ENCODE measurements around the gene MYO7A.

MYO7A gene

DNA sequence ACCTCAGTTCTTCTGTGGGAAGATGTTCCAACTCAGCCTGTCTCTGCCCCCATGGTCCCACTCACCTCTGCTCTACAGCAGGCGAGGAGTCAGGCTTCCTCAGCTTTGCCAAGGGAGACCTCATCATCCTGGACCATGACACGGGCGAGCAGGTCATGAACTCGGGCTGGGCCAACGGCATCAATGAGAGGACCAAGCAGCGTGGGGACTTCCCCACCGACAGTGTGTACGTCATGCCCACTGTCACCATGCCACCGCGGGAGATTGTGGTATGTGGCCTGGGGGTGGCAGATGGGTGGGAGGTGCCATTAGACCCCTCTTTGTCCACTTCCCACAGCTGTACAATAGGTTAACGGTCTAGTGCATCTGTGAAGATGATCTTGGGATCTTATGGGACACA lies 73.3 kb downstream of the MYO7A start:
- Histone ChIP-seq H3K27ac (ENCODE audit: low read depth, low read length, poor library complexity, severe bottlenecking) (no peak overlapping the region), H2AFZ (ENCODE audit: low read length) (no peak overlapping the region), H3K4me3 (ENCODE audit: low read depth, low read length, poor library complexity, severe bottlenecking) (no peak overlapping the region), H3K36me3 (ENCODE audit: insufficient read depth, low read length) (no peaks in the 10 kb centered on the region), H3K27me3 (ENCODE audit: insufficient read depth, low read length) (no peaks in the 10 kb centered on the region), H3K9me3 (ENCODE audit: low read length) (no peaks in the 10 kb centered on the region), H4K20me1 (ENCODE audit: insufficient read depth, low read length) (no peaks in the 10 kb centered on the region), H3K9me2 (ENCODE audit: low read depth, low read length) (no peaks in the 10 kb centered on the region), H3K9ac (ENCODE audit: low read length) (no peak overlapping the region), H3K79me2 (ENCODE audit: insufficient read depth, low read length) (no peaks in the 10 kb centered on the region), H3K4me1 (ENCODE audit: insufficient read depth, low read length, severe bottlenecking) (no peaks in the 10 kb centered on the region), H3F3A (ENCODE audit: insufficient read depth, low read length) (no peaks in the 10 kb centered on the region), H3K4me2 (ENCODE audit: low read length) (no peak overlapping the region)
- no peak for TF ChIP-seq EZH2 (IDR thresholded peaks at IDR 0.05; ENCODE audit: borderline replicate concordance, low read length)
- TF ChIP-seq, protein P1, sequence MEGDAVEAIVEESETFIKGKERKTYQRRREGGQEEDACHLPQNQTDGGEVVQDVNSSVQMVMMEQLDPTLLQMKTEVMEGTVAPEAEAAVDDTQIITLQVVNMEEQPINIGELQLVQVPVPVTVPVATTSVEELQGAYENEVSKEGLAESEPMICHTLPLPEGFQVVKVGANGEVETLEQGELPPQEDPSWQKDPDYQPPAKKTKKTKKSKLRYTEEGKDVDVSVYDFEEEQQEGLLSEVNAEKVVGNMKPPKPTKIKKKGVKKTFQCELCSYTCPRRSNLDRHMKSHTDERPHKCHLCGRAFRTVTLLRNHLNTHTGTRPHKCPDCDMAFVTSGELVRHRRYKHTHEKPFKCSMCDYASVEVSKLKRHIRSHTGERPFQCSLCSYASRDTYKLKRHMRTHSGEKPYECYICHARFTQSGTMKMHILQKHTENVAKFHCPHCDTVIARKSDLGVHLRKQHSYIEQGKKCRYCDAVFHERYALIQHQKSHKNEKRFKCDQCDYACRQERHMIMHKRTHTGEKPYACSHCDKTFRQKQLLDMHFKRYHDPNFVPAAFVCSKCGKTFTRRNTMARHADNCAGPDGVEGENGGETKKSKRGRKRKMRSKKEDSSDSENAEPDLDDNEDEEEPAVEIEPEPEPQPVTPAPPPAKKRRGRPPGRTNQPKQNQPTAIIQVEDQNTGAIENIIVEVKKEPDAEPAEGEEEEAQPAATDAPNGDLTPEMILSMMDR (IDR thresholded peaks at IDR 0.05; ENCODE audit: low read length) = no peak

DNA sequence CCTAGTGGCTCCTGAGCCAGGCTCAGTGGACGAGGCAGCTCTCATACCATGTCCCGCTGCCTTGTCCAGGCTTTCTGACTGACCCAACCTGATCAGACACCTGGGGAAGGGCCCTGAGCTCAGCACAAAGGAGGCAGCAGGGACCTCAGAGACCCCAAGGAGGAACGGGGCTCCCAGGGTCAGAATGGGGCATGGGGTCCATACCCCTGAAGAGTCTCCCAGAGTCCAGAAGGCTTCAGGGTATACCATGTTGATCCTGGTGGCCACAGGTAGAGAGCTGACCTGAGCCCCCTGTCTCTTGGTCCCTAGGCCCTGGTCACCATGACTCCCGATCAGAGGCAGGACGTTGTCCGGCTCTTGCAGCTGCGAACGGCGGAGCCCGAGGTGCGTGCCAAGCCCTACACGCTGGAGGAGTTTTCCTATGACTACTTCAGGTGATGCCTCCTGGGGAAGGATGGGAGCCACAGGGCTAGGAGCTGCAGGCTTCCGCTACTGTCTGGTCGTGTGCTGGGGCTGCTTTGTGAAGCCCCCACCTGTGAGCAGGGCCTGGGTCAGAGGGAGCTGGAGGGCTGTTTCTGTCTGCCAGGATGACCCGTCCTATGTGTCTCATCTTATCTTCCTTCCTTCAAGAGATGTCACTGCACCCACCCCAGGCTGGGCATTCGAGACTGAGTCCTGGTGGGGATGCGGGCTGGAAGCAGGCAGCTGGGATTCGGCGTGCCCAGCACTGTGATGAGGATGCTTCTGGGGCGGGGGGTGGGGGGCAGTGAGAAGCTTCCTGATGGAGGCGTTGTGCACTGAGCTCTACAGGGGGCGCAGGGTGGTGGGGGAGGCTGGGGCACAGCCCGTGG lies 74.2 kb downstream of the MYO7A start:
- Histone ChIP-seq H3K4me1 (ENCODE audit: insufficient read depth, low read length, severe bottlenecking) (no peaks in the 10 kb centered on the region), H2AFZ (ENCODE audit: low read length) (no peak overlapping the region), H3K9me3 (ENCODE audit: low read length) (no peaks in the 10 kb centered on the region), H3K9me2 (ENCODE audit: low read depth, low read length) (no peaks in the 10 kb centered on the region), H3F3A (ENCODE audit: insufficient read depth, low read length) (no peaks in the 10 kb centered on the region), H4K20me1 (ENCODE audit: insufficient read depth, low read length) (no peaks in the 10 kb centered on the region), H3K4me3 (ENCODE audit: low read depth, low read length, poor library complexity, severe bottlenecking) (no peak overlapping the region), H3K9ac (ENCODE audit: low read length) (no peak overlapping the region), H3K27ac (ENCODE audit: low read depth, low read length, poor library complexity, severe bottlenecking) (no peak overlapping the region), H3K4me2 (ENCODE audit: low read length) (no peak overlapping the region), H3K27me3 (ENCODE audit: insufficient read depth, low read length) (no peaks in the 10 kb centered on the region), H3K79me2 (ENCODE audit: insufficient read depth, low read length) (no peaks in the 10 kb centered on the region), H3K36me3 (ENCODE audit: insufficient read depth, low read length) (no peaks in the 10 kb centered on the region)
- TF ChIP-seq, protein P1 (IDR thresholded peaks at IDR 0.05; ENCODE audit: low read length) = no peak
- no peak for TF ChIP-seq EZH2 (IDR thresholded peaks at IDR 0.05; ENCODE audit: borderline replicate concordance, low read length)

DNA sequence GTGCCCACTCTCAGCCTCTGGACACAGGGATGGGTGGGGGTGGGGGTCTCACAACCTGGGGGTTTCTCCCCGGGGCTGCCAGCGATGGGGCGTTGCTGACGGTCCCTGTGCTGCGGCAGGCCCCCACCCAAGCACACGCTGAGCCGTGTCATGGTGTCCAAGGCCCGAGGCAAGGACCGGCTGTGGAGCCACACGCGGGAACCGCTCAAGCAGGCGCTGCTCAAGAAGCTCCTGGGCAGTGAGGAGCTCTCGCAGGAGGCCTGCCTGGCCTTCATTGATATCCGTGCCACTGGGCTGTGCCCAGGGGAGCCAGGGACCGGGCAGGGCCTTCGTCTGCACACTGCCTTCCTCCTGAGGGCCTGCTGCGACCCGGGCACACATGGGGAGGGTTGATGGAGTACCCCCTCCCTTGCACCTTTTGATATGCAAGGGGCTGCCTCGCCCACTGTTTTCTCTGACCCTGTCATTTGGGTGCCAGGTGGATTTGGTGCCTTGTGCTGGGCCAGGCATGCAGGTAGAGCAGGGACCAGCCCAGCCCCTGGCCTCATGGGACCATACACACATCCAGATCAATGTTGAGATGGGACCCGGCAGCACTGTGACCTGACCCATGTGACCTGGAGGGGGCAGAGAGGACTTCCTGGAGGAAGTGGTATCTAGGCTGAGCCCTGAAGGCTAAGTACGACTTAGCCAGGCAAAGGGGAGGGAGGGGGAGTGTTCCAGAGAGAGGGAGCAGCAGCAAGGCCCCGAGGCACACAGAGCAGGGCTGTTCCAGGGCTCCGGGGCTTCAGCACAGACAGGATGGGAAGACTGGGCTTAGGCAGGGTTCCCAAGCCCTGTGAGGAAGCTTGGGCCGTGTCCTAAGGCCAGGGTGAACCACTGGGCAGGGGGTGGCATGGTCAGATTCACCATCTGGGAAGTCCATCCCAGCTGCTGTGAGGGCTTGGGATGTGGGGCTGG lies 75.2 kb downstream of the MYO7A start:
- Histone ChIP-seq H3K27me3 (ENCODE audit: insufficient read depth, low read length) (no peaks in the 10 kb centered on the region), H3K79me2 (ENCODE audit: insufficient read depth, low read length) (no peaks in the 10 kb centered on the region), H3K9me2 (ENCODE audit: low read depth, low read length) (no peaks in the 10 kb centered on the region), H3K36me3 (ENCODE audit: insufficient read depth, low read length) (no peaks in the 10 kb centered on the region), H3F3A (ENCODE audit: insufficient read depth, low read length) (no peaks in the 10 kb centered on the region), H2AFZ (ENCODE audit: low read length) (no peak overlapping the region), H3K4me1 (ENCODE audit: insufficient read depth, low read length, severe bottlenecking) (no peaks in the 10 kb centered on the region), H3K4me2 (ENCODE audit: low read length) (no peak overlapping the region), H3K27ac (ENCODE audit: low read depth, low read length, poor library complexity, severe bottlenecking) (no peak overlapping the region), H3K4me3 (ENCODE audit: low read depth, low read length, poor library complexity, severe bottlenecking) (no peak overlapping the region), H3K9ac (ENCODE audit: low read length) (no peak overlapping the region), H4K20me1 (ENCODE audit: insufficient read depth, low read length) (no peaks in the 10 kb centered on the region), H3K9me3 (ENCODE audit: low read length) (no peaks in the 10 kb centered on the region)
- no peak for TF ChIP-seq EZH2 (IDR thresholded peaks at IDR 0.05; ENCODE audit: borderline replicate concordance, low read length)
- TF ChIP-seq, protein P1 (IDR thresholded peaks at IDR 0.05; ENCODE audit: low read length) = no peak

Data from OCI-LY1 (cell line).